Kidney (tissue), 14 donors: ENCODE data around the gene MAMLD1. TPM values are rescaled to one million over a fixed set of nuclear protein-coding genes. Genes with fewer than 3 reads are reported as not detected.

ENCODE experiments used
- DNase-seq, 5 donors: peaks; one replicate each; pipeline ENCODE4 v3.0.0-alpha.2; 2013 to 2020
- FAIRE-seq: peaks from 2 replicates; lab custom pipeline; 2012; peaks lifted over from hg19 to GRCh38; lab: Jason Lieb, UNC
- H3K27ac ChIP-seq, 2 donors: one replicate each; pipeline ENCODE4 v1.7.0; 2013; ENCODE audit warnings: low read depth in 2 of 2, low read length in 2 of 2, inconsistent platforms in 1 of 2
- H3K27me3 ChIP-seq: one replicate; pipeline ENCODE4 v1.7.1; 2013; ENCODE audit warnings: low read length, inconsistent platforms; ENCODE audit not compliant: control insufficient read depth, insufficient read depth
- H3K36me3 ChIP-seq, 3 donors: one replicate each; pipeline versions ENCODE4 v1.7.0 to v1.7.1; 2013; ENCODE audit warnings: low read length in 3 of 3, control low read depth in 1 of 3, inconsistent platforms in 1 of 3; ENCODE audit not compliant: insufficient read depth in 3 of 3, control insufficient read depth in 2 of 3
- H3K4me1 ChIP-seq, 3 donors: one replicate each; pipeline versions ENCODE4 v1.7.0 to v1.7.1; 2013; ENCODE audit warnings: low read length in 3 of 3, inconsistent platforms in 1 of 3, low read depth in 1 of 3; ENCODE audit not compliant: control insufficient read depth in 2 of 3, insufficient read depth in 2 of 3
- H3K4me3 ChIP-seq, 3 donors: one replicate each; pipeline versions ENCODE4 v1.7.0 to v1.8.1; 2013; ENCODE audit warnings: low read length in 3 of 3, control low read depth in 1 of 3, inconsistent platforms in 1 of 3
- H3K9ac ChIP-seq, 3 donors: one replicate each; pipeline versions ENCODE4 v1.7.0 to v1.7.1; 2013; ENCODE audit warnings: low read length in 3 of 3, control low read depth in 1 of 3, inconsistent platforms in 1 of 3
- H3K9me3 ChIP-seq, 3 donors: one replicate each; pipeline versions ENCODE4 v1.7.0 to v1.7.1; 2013; ENCODE audit warnings: low read length in 3 of 3, control low read depth in 1 of 3, inconsistent platforms in 1 of 3; ENCODE audit not compliant: control insufficient read depth in 2 of 3, insufficient read depth in 1 of 3
- CTCF ChIP-seq: IDR thresholded peaks from 3 replicates; pipeline ENCODE4 v1.5.1; 2012; ENCODE audit warnings: mild to moderate bottlenecking, moderate library complexity, borderline replicate concordance; ENCODE audit not compliant: insufficient read depth; ENCODE audit errors: extremely low read depth
- intact Hi-C: fragments of 100-400 bp; cut with DNase I; formaldehyde crosslinking; loops from one replicate; pipeline ENCODE4 v1.11.1; 2022
- polyA plus RNA-seq: library from polyadenylated mRNA; stranded (reverse); fragments of 350-450 nt; fragmentation: Illumina TruSeq; extraction: RNeasy Lipid Tissue Mini Kit (QIAGEN cat#74804); gene quantifications from one replicate; pipeline ENCODE4 v1.2.3, GENCODE V29; 2014; ENCODE audit warnings: low read depth, low replicate concordance; ENCODE audit not compliant: insufficient read depth
- total RNA-seq: library from RNA; stranded (reverse); fragmentation: NEBNext Ultra II Directional; extraction: Animal tissue kit (Norgen Biotek cat#: 25700); gene quantifications from one replicate; pipeline ENCODE4 v1.2.1, GENCODE V29; 2021
- donor health status: control.
- donor health status: control.
- donor health status: control.
- donor health status: control.
- donor health status: control.
- donor health status: DM: yes; HTN: yes; CAD: no.
- donor health status: Normal renal cell carcinoma (clear cell type).

Gene MAMLD1
- total and polyA plus RNA-seq, 2 donors from 2014 or later, result 1.4 to 6.5 TPM

GRCh38 chrX:150463566-150463965 lies 100.4 kb downstream of the MAMLD1 start:
- DNase-seq, result no peak
- no peak for TF ChIP-seq CTCF
- intact Hi-C loops, result no loop called here

GRCh38 chrX:150464001-150464400 lies 100.9 kb downstream of the MAMLD1 start:
- no peak for TF ChIP-seq CTCF
- Histone ChIP-seq H3K4me1 (no peaks in the 10 kb centered on the region), H3K9me3 (no peaks in the 10 kb centered on the region), H3K27me3 (no peaks in the 10 kb centered on the region), H3K27ac (no peak overlapping the region), H3K36me3 (no peaks in the 10 kb centered on the region), H3K4me3 (no peak overlapping the region), H3K9ac (no peak overlapping the region)
- intact Hi-C loops, result no loop called here
- no peak for DNase-seq
- FAIRE-seq, result no peak

More at GRCh38 chrX:150463566-150463965, 100.4 kb downstream of the MAMLD1 start:
- H3K4me1 ChIP-seq, result no peaks in the 10 kb centered on the region
- H3K27me3 ChIP-seq, result no peaks in the 10 kb centered on the region
- no peak overlapping the region for H3K27ac ChIP-seq
- no peak overlapping the region for H3K9ac ChIP-seq
- H3K4me3 ChIP-seq, result no peak overlapping the region
- no peaks in the 10 kb centered on the region for H3K36me3 ChIP-seq
- no peaks in the 10 kb centered on the region for H3K9me3 ChIP-seq
- no peak for FAIRE-seq

GRCh38 chrX:150465326-150465725 lies 102.2 kb downstream of the MAMLD1 start:
- Histone ChIP-seq H3K27me3 (no peaks in the 10 kb centered on the region), H3K27ac (no peak overlapping the region), H3K4me1 (no peaks in the 10 kb centered on the region), H3K9ac (no peak overlapping the region), H3K9me3 (no peaks in the 10 kb centered on the region), H3K4me3 (no peak overlapping the region), H3K36me3 (no peaks in the 10 kb centered on the region)
- no peak for DNase-seq
- intact Hi-C loops, result no loop called here
- FAIRE-seq, result no peak
- TF ChIP-seq CTCF, result no peak
